GM21717 (cell line): Measurements from ENCODE around the gene APOO.
"Not testable (repeated sequence)": the region's sequence is repeated elsewhere in the genome, so short reads cannot be mapped to it uniquely, and the experiment has no call there.

Experiments
- ATAC-seq: cut with Tn5 transposase; IDR thresholded peaks from one replicate; pipeline ENCODE4 v1.9.1; 2021; ENCODE audit warnings: mild to moderate bottlenecking, moderate library complexity; ENCODE audit not compliant: unreplicated experiment

Gene APOO

DNA sequence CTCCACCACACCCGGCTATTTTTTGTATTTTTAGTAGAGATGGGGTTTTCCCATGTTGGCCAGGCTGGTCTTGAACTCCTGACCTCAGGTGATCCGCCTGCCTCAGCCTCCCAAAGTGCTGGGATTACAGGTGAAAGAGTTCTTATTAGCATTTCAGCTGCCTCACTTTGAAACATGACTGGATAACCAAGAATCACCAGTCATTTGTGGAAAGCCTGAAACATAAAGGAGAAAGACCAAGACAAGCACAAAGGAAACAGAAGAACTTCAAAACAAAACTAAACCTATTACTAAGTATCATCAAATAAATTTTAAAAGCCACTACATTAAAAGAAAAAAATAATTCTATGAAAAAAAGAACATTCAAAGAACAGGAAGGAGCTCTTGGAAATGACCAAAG lies 45.8 kb downstream of the APOO start:
- ATAC-seq, result not testable (repeated sequence)

GRCh38 chrX:23861215-23861896 lies 46.4 kb downstream of the APOO start:
- no peak for ATAC-seq

DNA sequence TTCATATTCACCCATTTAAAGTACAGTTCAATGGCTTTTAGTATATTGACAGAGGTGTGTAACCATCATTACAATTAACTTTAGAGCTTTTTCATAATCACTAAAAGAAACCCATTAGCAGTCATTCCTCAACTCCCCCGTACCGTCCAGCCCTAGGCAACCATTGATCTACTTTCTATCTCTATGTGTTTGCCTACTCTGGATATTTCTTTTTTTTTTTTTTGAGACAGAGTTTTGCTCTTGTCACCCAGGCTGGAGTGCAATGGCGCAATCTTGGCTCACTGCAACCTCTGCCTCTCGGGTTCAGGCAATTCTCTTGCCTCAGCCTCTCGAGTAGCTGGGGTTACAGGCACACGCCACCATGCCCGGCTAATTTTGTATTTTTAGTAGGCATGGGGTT lies 48.5 kb downstream of the APOO start:
- not testable (repeated sequence) for ATAC-seq

DNA sequence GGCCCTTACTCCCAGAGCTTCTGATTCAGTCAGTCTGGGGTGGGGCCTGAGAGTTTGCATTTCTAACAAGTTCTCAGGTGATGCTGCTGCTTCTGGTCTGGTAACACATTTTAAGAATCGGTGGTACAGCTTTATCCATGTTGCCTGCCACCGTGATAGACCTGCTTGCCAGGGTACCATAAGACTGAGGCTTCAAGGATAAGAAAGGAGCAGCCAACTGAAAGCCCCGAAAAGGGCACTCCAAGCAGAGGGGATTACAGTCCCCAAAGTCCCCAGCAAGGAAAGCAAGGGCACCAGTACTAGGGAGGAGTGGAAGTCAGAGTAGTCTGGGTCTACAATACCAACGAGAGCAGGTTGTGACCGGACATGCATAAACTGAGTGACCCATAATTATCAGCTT lies 49.8 kb downstream of the APOO start:
- ATAC-seq, result no peak

DNA sequence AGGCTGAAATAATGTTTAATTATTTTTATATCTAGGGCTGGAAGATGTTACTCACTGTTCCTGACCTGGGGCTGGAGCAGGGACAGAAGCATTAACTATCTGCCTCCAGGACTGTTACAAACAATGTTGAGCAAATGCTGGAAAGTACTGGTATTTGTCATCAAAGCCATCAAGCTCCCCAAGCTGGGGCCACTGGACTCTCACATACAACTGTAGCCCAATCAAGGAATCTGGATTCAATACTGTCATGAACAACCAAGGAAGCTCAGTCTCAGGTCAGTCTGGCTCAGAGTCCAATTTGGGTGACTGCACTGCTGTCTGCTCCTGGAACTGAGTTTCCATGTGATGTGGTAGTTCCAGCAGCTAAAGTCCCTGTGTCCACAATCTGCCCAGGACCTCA lies 50.4 kb downstream of the APOO start:
- no peak for ATAC-seq

GRCh38 chrX:23855569-23855968 lies 52.2 kb downstream of the APOO start:
- ATAC-seq, result no peak

GRCh38 chrX:23854945-23855344 lies 52.8 kb downstream of the APOO start:
- ATAC-seq, result no peak

DNA sequence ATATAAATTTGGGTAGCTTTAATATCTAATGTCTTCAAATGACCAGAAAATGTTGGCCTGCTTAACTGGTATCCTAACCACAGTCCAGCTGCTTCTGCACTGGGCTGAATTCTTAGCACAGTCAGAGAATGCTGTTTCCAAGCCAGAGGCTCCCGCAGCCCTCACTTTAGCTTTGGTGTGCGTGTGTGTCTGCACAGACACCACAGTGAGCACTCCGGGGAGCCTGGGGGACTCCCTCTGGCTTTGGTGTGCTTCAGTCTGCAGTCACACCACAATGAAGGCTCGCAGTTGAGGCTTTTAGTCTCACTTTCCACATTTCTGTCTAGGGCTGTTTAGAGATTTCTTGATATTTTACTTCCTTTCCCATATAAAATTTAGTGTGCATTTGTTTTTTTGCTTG lies 53.6 kb downstream of the APOO start:
- no peak for ATAC-seq

GRCh38 chrX:23851544-23851943 lies 56.2 kb downstream of the APOO start:
- ATAC-seq, result no peak

- no peak for ATAC-seq
Measured at GRCh38 chrX:23849241-23849640, 58.5 kb downstream of the APOO start.

DNA sequence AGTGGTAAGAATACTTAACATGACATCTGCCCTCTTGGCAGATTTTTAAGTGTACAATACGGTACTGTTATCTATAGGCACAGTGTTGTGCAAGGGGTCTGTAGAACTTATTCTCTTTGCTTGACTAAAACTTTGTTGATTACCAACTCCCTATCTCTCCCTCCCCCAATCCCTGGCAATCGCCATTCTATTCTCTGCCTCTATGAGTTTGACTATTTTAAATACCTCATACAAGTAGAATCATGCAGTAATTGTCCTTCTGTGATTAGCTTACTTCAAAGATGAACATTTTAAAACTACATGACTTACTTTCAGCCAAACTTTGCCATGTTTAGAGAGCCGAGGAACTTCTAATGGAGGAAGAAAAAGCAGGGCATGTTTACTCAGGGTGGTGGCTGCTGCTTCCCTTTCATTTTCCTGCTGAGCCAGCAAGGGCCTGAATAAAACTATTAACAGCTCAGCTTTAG lies 62.4 kb downstream of the APOO start:
- no peak for ATAC-seq

- ATAC-seq, result no peak
Measured at GRCh38 chrX:23844502-23845138, 63.1 kb downstream of the APOO start.

GRCh38 chrX:23841847-23842522 lies 65.8 kb downstream of the APOO start:
- no peak for ATAC-seq

- ATAC-seq, result no peak
Measured at GRCh38 chrX:23840674-23841073, 67.1 kb downstream of the APOO start.

GRCh38 chrX:23838953-23839352 lies 68.8 kb downstream of the APOO start:
- no peak for ATAC-seq

GRCh38 chrX:23832721-23833120 lies 75.0 kb downstream of the APOO start:
- ATAC-seq, result no peak

DNA sequence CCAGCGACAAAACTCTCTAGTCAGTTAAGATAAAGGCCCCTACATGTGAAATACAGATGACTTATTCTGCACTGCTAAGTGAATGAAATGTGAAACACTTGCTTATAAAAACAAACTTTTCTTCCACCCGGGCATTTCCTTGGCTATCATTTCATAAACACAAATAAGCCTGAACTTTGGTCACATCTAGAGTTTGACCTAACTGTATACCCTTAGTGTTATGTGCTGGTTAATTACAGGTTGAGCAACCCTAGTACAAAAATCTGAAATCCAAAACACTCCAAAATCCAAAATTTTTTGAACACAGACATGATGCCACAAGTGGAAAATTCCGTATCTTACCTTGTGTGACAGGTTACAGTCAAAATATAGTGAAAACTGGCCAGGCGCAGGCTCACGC lies 78.9 kb downstream of the APOO start:
- no peak for ATAC-seq

DNA sequence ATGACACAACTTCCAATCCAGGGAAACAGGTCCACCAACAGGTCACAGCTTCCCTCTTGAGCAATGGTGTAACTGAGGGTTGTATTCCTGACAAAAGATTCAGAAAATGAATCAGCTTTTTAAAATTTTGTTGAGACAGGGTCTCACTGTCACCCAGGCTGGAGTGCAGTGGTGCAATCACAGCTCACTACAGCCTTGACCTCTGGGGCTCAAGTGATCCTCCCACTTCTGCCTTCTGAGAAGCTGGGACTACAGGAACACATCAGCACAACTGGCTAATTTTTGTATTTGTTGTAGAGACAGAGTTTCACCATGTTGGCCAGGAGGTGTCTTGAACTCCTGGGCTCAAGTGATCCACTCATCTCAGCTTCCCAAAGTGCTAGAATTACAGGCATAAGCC lies 81.1 kb downstream of the APOO start:
- no peak for ATAC-seq

- ATAC-seq, result no peak
Measured at GRCh38 chrX:23826216-23826615, 81.5 kb downstream of the APOO start.

DNA sequence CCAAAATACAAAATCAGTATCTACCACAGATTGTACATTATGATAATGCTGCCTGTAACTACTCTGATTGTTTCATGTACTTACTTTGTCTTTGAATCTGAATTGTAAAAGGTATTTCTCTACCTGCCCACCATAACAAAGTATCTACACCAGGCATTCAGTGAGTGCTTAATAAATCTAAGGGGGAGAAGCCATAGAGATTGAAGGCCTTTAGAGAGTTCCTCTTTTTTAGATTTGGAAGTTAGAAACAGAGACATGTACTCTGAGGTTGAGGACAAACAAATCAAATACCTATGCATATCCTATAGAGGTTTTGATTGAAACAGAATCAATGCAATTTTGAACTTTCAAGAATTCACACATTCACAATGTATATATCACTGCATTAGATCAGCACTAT lies 82.1 kb downstream of the APOO start:
- ATAC-seq, result no peak

GRCh38 chrX:23822841-23823240 lies 84.9 kb downstream of the APOO start:
- ATAC-seq, result no peak

- ATAC-seq, result no peak
Measured at GRCh38 chrX:23822397-23822796, 85.3 kb downstream of the APOO start.
